D721Med (cell line): ENCODE measurements around the gene MCM3AP.
A peak's percentile ranks its signal among the peaks of the same experiment; 100 is the strongest.
"Not testable (repeated sequence)": the region's sequence is repeated elsewhere in the genome, so short reads cannot be mapped to it uniquely, and the experiment has no call there.

Source experiments
- DNase-seq: peaks from one replicate; pipeline ENCODE4 v3.0.0; 2011; ENCODE audit warnings: low spot score; ENCODE audit not compliant: insufficient read length
- FAIRE-seq: peaks from 2 replicates; lab custom pipeline; 2011; peaks lifted over from hg19 to GRCh38; lab: Jason Lieb, UNC
- TF ChIP-seq, protein P1 (sequence below): IDR thresholded peaks from 2 replicates; pipeline ENCODE4 v1.5.1; 2012; ENCODE audit warnings: mild to moderate bottlenecking, control low read depth; ENCODE audit not compliant: insufficient read depth; ENCODE audit errors: missing control alignments

Gene MCM3AP

GRCh38 chr21:46244602-46245001 is 40.8 kb downstream of the MCM3AP start:
- TF ChIP-seq, protein P1, sequence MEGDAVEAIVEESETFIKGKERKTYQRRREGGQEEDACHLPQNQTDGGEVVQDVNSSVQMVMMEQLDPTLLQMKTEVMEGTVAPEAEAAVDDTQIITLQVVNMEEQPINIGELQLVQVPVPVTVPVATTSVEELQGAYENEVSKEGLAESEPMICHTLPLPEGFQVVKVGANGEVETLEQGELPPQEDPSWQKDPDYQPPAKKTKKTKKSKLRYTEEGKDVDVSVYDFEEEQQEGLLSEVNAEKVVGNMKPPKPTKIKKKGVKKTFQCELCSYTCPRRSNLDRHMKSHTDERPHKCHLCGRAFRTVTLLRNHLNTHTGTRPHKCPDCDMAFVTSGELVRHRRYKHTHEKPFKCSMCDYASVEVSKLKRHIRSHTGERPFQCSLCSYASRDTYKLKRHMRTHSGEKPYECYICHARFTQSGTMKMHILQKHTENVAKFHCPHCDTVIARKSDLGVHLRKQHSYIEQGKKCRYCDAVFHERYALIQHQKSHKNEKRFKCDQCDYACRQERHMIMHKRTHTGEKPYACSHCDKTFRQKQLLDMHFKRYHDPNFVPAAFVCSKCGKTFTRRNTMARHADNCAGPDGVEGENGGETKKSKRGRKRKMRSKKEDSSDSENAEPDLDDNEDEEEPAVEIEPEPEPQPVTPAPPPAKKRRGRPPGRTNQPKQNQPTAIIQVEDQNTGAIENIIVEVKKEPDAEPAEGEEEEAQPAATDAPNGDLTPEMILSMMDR = no peak
- FAIRE-seq = no peak
- DNase-seq = no peak

GRCh38 chr21:46243960-46244361 is 41.5 kb downstream of the MCM3AP start:
- DNase-seq (no peak), FAIRE-seq (no peak)
- TF ChIP-seq, protein P1 = no peak

- TF ChIP-seq, protein P1 = no peak
- FAIRE-seq (no peak), DNase-seq (no peak)
Observed at GRCh38 chr21:46243325-46243724, 42.1 kb downstream of the MCM3AP start.

- peak; percentile 51 for FAIRE-seq
- not testable (repeated sequence) for DNase-seq
Observed at GRCh38 chr21:46241577-46241976, 43.8 kb downstream of the MCM3AP start.

DNA sequence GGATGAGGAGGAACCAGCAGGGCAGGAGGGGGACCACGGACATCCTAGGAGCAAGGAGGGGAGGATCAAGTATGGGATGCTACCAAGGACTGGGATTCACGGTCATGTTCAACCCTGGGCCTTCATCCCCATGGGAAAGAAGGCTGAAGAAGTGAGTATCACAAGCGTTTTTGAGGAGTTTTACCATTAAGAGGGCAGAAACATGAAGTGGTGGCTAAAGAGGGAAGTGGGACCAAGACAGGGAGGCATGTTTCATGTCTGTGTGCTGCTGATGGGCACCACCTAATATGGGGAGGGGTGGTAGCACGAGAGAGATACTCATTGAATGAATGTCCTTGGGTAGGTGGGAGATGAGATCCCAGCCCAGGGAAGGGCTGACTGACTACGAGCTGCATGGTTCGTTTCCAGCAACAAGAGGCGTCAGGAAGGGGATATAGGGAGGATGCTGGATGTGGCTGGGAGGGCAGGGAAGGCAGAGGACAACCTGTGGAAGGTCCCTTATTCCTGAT is 45.5 kb downstream of the MCM3AP start:
- FAIRE-seq (no peak), DNase-seq (no peak)
- TF ChIP-seq, protein P1 = no peak

- TF ChIP-seq, protein P1 = no peak
- FAIRE-seq = no peak
Observed at GRCh38 chr21:46237474-46237873, 47.9 kb downstream of the MCM3AP start.

GRCh38 chr21:46234436-46234950 is 50.9 kb downstream of the MCM3AP start:
- FAIRE-seq = no peak
- no peak for DNase-seq
- TF ChIP-seq, protein P1 = no peak

More at GRCh38 chr21:46237474-46237873, 47.9 kb downstream of the MCM3AP start:
- no peak for DNase-seq
